ENCODE results near the gene PTGR2.
A peak's percentile ranks its signal among the peaks of the same experiment; 100 is the strongest.
"Not testable (repeated sequence)": the region's sequence is repeated elsewhere in the genome, so short reads cannot be mapped to it uniquely, and the experiment has no call there.

Gene PTGR2

GRCh38 chr14:73851567-73852382 is at the start of gene PTGR2:
PTGR2 (plus strand) TSS chr14:73851831; CDS start chr14:73858863, 7,032 bp downstream.
- DNase-seq (ENCODE audit: insufficient read length, low spot score), result peak; percentile 88
- peak; percentile 93 for FAIRE-seq

GRCh38 chr14:73802431-73803188 is 49.0 kb upstream of the PTGR2 start:
- DNase-seq (ENCODE audit: insufficient read length, low spot score), result no peak
- FAIRE-seq, result no peak

GRCh38 chr14:73804636-73805035 is 47.0 kb upstream of the PTGR2 start:
- no peak for DNase-seq (ENCODE audit: insufficient read length, low spot score)

GRCh38 chr14:73807457-73807856 is 44.2 kb upstream of the PTGR2 start:
- FAIRE-seq (no peak), DNase-seq (ENCODE audit: insufficient read length, low spot score) (no peak)

More at GRCh38 chr14:73804636-73805035, 47.0 kb upstream of the PTGR2 start:
- no peak for FAIRE-seq

GRCh38 chr14:73809391-73809790 is 42.2 kb upstream of the PTGR2 start:
- no peak for FAIRE-seq

GRCh38 chr14:73810478-73811163 is 41.0 kb upstream of the PTGR2 start:
- DNase-seq (ENCODE audit: insufficient read length, low spot score), result no peak
- FAIRE-seq, result no peak

More at GRCh38 chr14:73809391-73809790, 42.2 kb upstream of the PTGR2 start:
- DNase-seq (ENCODE audit: insufficient read length, low spot score), result no peak

- DNase-seq (ENCODE audit: insufficient read length, low spot score) (no peak), FAIRE-seq (no peak)
Observed at GRCh38 chr14:73811164-73811503, 40.5 kb upstream of the PTGR2 start.

GRCh38 chr14:73814153-73814552 is 37.5 kb upstream of the PTGR2 start:
- no peak for FAIRE-seq
- DNase-seq (ENCODE audit: insufficient read length, low spot score), result no peak

GRCh38 chr14:73815849-73816248 is 35.8 kb upstream of the PTGR2 start:
- FAIRE-seq (no peak), DNase-seq (ENCODE audit: insufficient read length, low spot score) (no peak)

- DNase-seq (ENCODE audit: insufficient read length, low spot score), result no peak
- FAIRE-seq, result no peak
Observed at GRCh38 chr14:73816393-73816816, 35.2 kb upstream of the PTGR2 start.

GRCh38 chr14:73817020-73817655 is 34.5 kb upstream of the PTGR2 start:
- no peak for FAIRE-seq
- no peak for DNase-seq (ENCODE audit: insufficient read length, low spot score)

GRCh38 chr14:73818821-73819220 is 32.8 kb upstream of the PTGR2 start:
- FAIRE-seq (no peak), DNase-seq (ENCODE audit: insufficient read length, low spot score) (no peak)

- no peak for FAIRE-seq
- DNase-seq (ENCODE audit: insufficient read length, low spot score), result no peak
Observed at GRCh38 chr14:73820631-73821030, 31.0 kb upstream of the PTGR2 start.

GRCh38 chr14:73823339-73823885 is 28.2 kb upstream of the PTGR2 start:
- FAIRE-seq, result no peak
- no peak for DNase-seq (ENCODE audit: insufficient read length, low spot score)

GRCh38 chr14:73824127-73824526 is 27.5 kb upstream of the PTGR2 start:
- no peak for FAIRE-seq
- DNase-seq (ENCODE audit: insufficient read length, low spot score), result no peak

- DNase-seq (ENCODE audit: insufficient read length, low spot score) (no peak), FAIRE-seq (no peak)
Observed at GRCh38 chr14:73824536-73824935, 27.1 kb upstream of the PTGR2 start.

GRCh38 chr14:73825551-73826188 is 26.0 kb upstream of the PTGR2 start:
- peak; percentile 87 for FAIRE-seq
- DNase-seq (ENCODE audit: insufficient read length, low spot score), result peak; percentile 73

- DNase-seq (ENCODE audit: insufficient read length, low spot score); FAIRE-seq: not testable (repeated sequence)
Observed at GRCh38 chr14:73827190-73827589, 24.4 kb upstream of the PTGR2 start.

GRCh38 chr14:73829071-73829470 is 22.6 kb upstream of the PTGR2 start:
- DNase-seq (ENCODE audit: insufficient read length, low spot score) (no peak), FAIRE-seq (no peak)

Data from GM19239 (cell line).